Measurements from ENCODE around the gene TSPEAR.

- TF ChIP-seq CTCF (IDR thresholded peaks at IDR 0.05; ENCODE audit: low read depth, low read length, poor library complexity, severe bottlenecking) = no peak
- TF ChIP-seq EZH2phosphoT487 (IDR thresholded peaks at IDR 0.05; ENCODE audit: borderline replicate concordance, low read length) = no peak
Observed at GRCh38 chr21:44658541-44658910, 52.8 kb downstream of the TSPEAR start.

All from DOHH2 (cell line).